ENCODE measurements around the gene ANKRD13B.

GRCh38 chr17:29582772-29583171 is 10.2 kb upstream of the ANKRD13B start:
- TF ChIP-seq CTCF (IDR thresholded peaks at IDR 0.05; ENCODE audit: insufficient read depth, low read depth, low read length), result no peak
- TF ChIP-seq EZH2 (IDR thresholded peaks at IDR 0.05; ENCODE audit: insufficient read depth, low read length), result no peak

All from astrocyte (in vitro differentiated cells and primary cell).